Kidney epithelial cell (primary cell): Measurements from ENCODE around the gene GOLGA3. TPM values are rescaled to one million over a fixed set of nuclear protein-coding genes. Genes with fewer than 3 reads are reported as not detected.

Source experiments
- DNase-seq: peaks from one replicate; pipeline ENCODE4 v3.0.0-alpha.2; 2010; ENCODE audit warnings: low read depth
- H3K27me3 ChIP-seq: 2 replicates; pipeline ENCODE4 v1.6.0; 2011; ENCODE audit warnings: low read length; ENCODE audit not compliant: control insufficient read depth, insufficient read depth
- H3K36me3 ChIP-seq: 2 replicates; pipeline ENCODE4 v1.5.1; 2011; ENCODE audit warnings: low read length; ENCODE audit not compliant: control insufficient read depth, insufficient read depth
- H3K4me3 ChIP-seq: 2 replicates; pipeline ENCODE4 v1.5.1; 2011; ENCODE audit warnings: low read depth, mild to moderate bottlenecking, control low read depth, low read length
- total RNA-seq: library from RNA; depleted of rRNA; stranded (reverse); fragments of >200 nt; gene quantifications from 2 replicates; pipeline ENCODE4 v1.2.3, GENCODE V29; 2015
- TF ChIP-seq, protein P1 (sequence below): IDR thresholded peaks from 2 replicates; pipeline ENCODE4 v1.5.1; 2011; ENCODE audit warnings: mild to moderate bottlenecking, moderate library complexity, low read length, control low read depth, inconsistent platforms; ENCODE audit not compliant: insufficient read depth, poor library complexity, severe bottlenecking

GOLGA3 gene
- total RNA-seq, 1 donor from 2014 or later = 79.1 TPM

DNA sequence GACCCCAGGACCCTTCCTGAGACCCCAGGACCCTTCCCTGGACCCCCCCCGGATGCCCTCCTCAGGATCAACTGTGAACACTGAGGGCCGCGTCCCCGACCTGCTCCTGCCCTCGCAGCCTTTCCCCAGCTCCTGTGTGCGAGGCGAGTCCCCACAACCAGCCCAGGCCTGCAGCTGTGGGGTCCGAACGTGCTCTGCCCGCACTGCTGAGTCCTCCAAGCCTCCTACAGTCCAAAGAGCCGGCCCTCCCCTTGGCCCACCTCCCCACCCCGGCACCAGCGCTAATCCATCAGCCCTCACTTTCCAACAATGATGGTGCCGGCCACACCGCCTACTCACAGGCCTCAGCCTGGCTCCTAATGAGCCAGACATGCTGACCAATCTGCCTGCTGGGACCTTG is 40.8 kb downstream of the GOLGA3 start:
- no peaks in the 10 kb centered on the region for H3K27me3 ChIP-seq
- no peaks in the 10 kb centered on the region for H3K36me3 ChIP-seq
- H3K4me3 ChIP-seq = no peak overlapping the region
- DNase-seq = no peak
- TF ChIP-seq, protein P1, sequence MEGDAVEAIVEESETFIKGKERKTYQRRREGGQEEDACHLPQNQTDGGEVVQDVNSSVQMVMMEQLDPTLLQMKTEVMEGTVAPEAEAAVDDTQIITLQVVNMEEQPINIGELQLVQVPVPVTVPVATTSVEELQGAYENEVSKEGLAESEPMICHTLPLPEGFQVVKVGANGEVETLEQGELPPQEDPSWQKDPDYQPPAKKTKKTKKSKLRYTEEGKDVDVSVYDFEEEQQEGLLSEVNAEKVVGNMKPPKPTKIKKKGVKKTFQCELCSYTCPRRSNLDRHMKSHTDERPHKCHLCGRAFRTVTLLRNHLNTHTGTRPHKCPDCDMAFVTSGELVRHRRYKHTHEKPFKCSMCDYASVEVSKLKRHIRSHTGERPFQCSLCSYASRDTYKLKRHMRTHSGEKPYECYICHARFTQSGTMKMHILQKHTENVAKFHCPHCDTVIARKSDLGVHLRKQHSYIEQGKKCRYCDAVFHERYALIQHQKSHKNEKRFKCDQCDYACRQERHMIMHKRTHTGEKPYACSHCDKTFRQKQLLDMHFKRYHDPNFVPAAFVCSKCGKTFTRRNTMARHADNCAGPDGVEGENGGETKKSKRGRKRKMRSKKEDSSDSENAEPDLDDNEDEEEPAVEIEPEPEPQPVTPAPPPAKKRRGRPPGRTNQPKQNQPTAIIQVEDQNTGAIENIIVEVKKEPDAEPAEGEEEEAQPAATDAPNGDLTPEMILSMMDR = no peak

DNA sequence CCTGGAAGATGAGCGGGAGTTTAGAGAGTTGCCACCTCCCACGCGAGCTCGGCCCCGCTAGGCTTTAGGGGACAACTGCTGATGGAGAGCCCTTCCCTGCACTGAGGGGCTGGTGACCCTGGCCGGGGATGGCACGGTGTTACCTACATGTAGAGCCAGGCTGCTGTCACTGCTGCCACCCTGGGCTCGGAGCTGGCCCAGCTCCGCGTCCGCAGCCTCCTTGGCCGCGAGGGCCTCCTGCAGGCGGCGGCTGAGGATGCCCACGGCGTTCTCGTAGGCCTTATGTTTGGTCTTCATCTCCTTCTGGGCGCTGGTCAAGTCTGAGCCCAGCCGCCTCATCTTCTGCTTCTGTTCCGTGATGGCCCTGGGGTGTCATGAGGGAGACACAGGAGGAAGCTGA is 42.5 kb downstream of the GOLGA3 start:
- H3K4me3 ChIP-seq = no peak overlapping the region
- no peak for DNase-seq
- H3K36me3 ChIP-seq = no peaks in the 10 kb centered on the region
- H3K27me3 ChIP-seq = no peaks in the 10 kb centered on the region
- TF ChIP-seq, protein P1 = no peak

- Histone ChIP-seq H3K27me3 (no peaks in the 10 kb centered on the region), H3K4me3 (no peak overlapping the region), H3K36me3 (peaks cover 3% of the 10 kb centered on the region)
- no peak for DNase-seq
- TF ChIP-seq, protein P1 = no peak
These were observed 44.1 kb downstream of the GOLGA3 start for GRCh38 chr12:132784580-132784979.

- H3K27me3 ChIP-seq = no peaks in the 10 kb centered on the region
- TF ChIP-seq, protein P1 = no peak
- DNase-seq = no peak
- H3K4me3 ChIP-seq = no peak overlapping the region
- H3K36me3 ChIP-seq = peaks cover 3% of the 10 kb centered on the region
These were observed 44.6 kb downstream of the GOLGA3 start for GRCh38 chr12:132783917-132784531.

- Histone ChIP-seq H3K27me3 (no peaks in the 10 kb centered on the region), H3K4me3 (no peak overlapping the region), H3K36me3 (peaks cover 4% of the 10 kb centered on the region)
- no peak for DNase-seq
- TF ChIP-seq, protein P1 = no peak
These were observed 46.7 kb downstream of the GOLGA3 start for GRCh38 chr12:132781938-132782337.

- no peak for DNase-seq
- H3K4me3 ChIP-seq = no peak overlapping the region
- H3K27me3 ChIP-seq = no peaks in the 10 kb centered on the region
- H3K36me3 ChIP-seq = peaks cover 4% of the 10 kb centered on the region
- TF ChIP-seq, protein P1 = no peak
These were observed 48.8 kb downstream of the GOLGA3 start for GRCh38 chr12:132779781-132780353.
